Measurements from ENCODE around the gene NACC2.

DNA sequence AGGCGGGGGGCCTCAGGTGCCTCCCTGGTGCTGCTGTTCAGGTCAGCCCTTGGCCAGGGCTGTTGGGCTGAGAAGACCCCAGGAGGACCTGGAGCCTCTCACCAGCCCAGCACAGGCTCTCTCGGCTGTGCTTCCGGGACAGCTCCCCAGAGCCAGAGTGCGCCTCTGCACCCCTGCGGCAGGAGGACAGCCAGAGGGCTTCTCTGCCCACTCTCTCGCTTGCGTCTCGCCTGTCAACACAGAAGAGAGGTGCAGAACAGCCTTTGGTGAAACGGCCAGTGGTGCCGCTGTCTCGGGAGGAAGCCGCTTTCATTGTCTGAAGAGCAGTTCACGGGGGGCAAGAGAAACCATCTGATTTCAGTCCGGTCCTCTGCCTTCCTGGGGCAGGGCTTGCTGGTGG is 3.8 kb upstream of the NACC2 start:
- TF ChIP-seq, protein P1, sequence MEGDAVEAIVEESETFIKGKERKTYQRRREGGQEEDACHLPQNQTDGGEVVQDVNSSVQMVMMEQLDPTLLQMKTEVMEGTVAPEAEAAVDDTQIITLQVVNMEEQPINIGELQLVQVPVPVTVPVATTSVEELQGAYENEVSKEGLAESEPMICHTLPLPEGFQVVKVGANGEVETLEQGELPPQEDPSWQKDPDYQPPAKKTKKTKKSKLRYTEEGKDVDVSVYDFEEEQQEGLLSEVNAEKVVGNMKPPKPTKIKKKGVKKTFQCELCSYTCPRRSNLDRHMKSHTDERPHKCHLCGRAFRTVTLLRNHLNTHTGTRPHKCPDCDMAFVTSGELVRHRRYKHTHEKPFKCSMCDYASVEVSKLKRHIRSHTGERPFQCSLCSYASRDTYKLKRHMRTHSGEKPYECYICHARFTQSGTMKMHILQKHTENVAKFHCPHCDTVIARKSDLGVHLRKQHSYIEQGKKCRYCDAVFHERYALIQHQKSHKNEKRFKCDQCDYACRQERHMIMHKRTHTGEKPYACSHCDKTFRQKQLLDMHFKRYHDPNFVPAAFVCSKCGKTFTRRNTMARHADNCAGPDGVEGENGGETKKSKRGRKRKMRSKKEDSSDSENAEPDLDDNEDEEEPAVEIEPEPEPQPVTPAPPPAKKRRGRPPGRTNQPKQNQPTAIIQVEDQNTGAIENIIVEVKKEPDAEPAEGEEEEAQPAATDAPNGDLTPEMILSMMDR (conservative IDR thresholded peaks at IDR 0.05; ENCODE audit: low read depth in 2 of 2), result no peak
- no peak for TF ChIP-seq STAT1 (IDR thresholded peaks at IDR 0.05; ENCODE audit: unreplicated experiment)
- TF ChIP-seq, protein P2, sequence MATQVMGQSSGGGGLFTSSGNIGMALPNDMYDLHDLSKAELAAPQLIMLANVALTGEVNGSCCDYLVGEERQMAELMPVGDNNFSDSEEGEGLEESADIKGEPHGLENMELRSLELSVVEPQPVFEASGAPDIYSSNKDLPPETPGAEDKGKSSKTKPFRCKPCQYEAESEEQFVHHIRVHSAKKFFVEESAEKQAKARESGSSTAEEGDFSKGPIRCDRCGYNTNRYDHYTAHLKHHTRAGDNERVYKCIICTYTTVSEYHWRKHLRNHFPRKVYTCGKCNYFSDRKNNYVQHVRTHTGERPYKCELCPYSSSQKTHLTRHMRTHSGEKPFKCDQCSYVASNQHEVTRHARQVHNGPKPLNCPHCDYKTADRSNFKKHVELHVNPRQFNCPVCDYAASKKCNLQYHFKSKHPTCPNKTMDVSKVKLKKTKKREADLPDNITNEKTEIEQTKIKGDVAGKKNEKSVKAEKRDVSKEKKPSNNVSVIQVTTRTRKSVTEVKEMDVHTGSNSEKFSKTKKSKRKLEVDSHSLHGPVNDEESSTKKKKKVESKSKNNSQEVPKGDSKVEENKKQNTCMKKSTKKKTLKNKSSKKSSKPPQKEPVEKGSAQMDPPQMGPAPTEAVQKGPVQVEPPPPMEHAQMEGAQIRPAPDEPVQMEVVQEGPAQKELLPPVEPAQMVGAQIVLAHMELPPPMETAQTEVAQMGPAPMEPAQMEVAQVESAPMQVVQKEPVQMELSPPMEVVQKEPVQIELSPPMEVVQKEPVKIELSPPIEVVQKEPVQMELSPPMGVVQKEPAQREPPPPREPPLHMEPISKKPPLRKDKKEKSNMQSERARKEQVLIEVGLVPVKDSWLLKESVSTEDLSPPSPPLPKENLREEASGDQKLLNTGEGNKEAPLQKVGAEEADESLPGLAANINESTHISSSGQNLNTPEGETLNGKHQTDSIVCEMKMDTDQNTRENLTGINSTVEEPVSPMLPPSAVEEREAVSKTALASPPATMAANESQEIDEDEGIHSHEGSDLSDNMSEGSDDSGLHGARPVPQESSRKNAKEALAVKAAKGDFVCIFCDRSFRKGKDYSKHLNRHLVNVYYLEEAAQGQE (IDR thresholded peaks at IDR 0.05; ENCODE audit: unreplicated experiment), result no peak
- no peak for TF ChIP-seq POLR2AphosphoS5 (IDR thresholded peaks at IDR 0.05; ENCODE audit: low read depth)
- TF ChIP-seq NANOG (IDR thresholded peaks at IDR 0.05; ENCODE audit: borderline replicate concordance), result no peak
- no peak for TF ChIP-seq EZH2phosphoT487 (IDR thresholded peaks at IDR 0.05; ENCODE audit: unreplicated experiment)
- TF ChIP-seq ZNF114 (CRISPR knock-in tag; IDR thresholded peaks at IDR 0.05), result no peak
- TF ChIP-seq, protein P3, sequence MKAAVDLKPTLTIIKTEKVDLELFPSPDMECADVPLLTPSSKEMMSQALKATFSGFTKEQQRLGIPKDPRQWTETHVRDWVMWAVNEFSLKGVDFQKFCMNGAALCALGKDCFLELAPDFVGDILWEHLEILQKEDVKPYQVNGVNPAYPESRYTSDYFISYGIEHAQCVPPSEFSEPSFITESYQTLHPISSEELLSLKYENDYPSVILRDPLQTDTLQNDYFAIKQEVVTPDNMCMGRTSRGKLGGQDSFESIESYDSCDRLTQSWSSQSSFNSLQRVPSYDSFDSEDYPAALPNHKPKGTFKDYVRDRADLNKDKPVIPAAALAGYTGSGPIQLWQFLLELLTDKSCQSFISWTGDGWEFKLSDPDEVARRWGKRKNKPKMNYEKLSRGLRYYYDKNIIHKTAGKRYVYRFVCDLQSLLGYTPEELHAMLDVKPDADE (IDR thresholded peaks at IDR 0.05), result no peak
- TF ChIP-seq ZNF331 (CRISPR knock-in tag; IDR thresholded peaks at IDR 0.05; ENCODE audit: low read depth), result no peak
- no peak for TF ChIP-seq EZH2 (IDR thresholded peaks at IDR 0.05; ENCODE audit: low read depth, unreplicated experiment)
- TF ChIP-seq, protein P4, sequence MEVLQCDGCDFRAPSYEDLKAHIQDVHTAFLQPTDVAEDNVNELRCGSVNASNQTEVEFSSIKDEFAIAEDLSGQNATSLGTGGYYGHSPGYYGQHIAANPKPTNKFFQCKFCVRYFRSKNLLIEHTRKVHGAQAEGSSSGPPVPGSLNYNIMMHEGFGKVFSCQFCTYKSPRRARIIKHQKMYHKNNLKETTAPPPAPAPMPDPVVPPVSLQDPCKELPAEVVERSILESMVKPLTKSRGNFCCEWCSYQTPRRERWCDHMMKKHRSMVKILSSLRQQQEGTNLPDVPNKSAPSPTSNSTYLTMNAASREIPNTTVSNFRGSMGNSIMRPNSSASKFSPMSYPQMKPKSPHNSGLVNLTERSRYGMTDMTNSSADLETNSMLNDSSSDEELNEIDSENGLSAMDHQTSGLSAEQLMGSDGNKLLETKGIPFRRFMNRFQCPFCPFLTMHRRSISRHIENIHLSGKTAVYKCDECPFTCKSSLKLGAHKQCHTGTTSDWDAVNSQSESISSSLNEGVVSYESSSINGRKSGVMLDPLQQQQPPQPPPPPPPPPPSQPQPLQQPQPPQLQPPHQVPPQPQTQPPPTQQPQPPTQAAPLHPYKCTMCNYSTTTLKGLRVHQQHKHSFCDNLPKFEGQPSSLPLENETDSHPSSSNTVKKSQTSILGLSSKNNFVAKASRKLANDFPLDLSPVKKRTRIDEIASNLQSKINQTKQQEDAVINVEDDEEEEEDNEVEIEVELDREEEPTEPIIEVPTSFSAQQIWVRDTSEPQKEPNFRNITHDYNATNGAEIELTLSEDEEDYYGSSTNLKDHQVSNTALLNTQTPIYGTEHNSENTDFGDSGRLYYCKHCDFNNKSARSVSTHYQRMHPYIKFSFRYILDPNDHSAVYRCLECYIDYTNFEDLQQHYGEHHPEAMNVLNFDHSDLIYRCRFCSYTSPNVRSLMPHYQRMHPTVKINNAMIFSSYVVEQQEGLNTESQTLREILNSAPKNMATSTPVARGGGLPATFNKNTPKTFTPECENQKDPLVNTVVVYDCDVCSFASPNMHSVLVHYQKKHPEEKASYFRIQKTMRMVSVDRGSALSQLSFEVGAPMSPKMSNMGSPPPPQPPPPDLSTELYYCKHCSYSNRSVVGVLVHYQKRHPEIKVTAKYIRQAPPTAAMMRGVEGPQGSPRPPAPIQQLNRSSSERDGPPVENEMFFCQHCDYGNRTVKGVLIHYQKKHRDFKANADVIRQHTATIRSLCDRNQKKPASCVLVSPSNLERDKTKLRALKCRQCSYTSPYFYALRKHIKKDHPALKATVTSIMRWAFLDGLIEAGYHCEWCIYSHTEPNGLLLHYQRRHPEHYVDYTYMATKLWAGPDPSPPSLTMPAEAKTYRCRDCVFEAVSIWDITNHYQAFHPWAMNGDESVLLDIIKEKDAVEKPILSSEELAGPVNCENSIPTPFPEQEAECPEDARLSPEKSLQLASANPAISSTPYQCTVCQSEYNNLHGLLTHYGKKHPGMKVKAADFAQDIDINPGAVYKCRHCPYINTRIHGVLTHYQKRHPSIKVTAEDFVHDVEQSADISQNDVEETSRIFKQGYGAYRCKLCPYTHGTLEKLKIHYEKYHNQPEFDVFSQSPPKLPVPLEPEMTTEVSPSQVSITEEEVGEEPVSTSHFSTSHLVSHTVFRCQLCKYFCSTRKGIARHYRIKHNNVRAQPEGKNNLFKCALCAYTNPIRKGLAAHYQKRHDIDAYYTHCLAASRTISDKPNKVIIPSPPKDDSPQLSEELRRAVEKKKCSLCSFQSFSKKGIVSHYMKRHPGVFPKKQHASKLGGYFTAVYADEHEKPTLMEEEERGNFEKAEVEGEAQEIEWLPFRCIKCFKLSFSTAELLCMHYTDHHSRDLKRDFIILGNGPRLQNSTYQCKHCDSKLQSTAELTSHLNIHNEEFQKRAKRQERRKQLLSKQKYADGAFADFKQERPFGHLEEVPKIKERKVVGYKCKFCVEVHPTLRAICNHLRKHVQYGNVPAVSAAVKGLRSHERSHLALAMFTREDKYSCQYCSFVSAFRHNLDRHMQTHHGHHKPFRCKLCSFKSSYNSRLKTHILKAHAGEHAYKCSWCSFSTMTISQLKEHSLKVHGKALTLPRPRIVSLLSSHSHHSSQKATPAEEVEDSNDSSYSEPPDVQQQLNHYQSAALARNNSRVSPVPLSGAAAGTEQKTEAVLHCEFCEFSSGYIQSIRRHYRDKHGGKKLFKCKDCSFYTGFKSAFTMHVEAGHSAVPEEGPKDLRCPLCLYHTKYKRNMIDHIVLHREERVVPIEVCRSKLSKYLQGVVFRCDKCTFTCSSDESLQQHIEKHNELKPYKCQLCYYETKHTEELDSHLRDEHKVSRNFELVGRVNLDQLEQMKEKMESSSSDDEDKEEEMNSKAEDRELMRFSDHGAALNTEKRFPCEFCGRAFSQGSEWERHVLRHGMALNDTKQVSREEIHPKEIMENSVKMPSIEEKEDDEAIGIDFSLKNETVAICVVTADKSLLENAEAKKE (CRISPR knock-in tag; IDR thresholded peaks at IDR 0.05), result no peak
- TF ChIP-seq CREB1 (CRISPR knock-in tag; IDR thresholded peaks at IDR 0.05; ENCODE audit: low read depth), result no peak
